Gastroesophageal sphincter (tissue), 3 donors: Measurements from ENCODE around the gene CECR2.

Source experiments
- EP300 ChIP-seq: sonication (generic); formaldehyde crosslinking; IDR thresholded peaks from one replicate; pipeline ENCODE4 v1.6.1; 2017; ENCODE audit warnings: antibody characterized with exemption, mild to moderate bottlenecking
- TF ChIP-seq, protein P1 (sequence below), 4 experiments: fragments of 200-600 bp in 2 of 4; fragments of 450-650 bp in 2 of 4; sonication (generic) in 1 of 4; IDR thresholded peaks; one replicate each; pipeline ENCODE4 v1.5.1; 2017 to 2019; ENCODE audit warnings: antibody characterized with exemption in 4 of 4, mild to moderate bottlenecking in 2 of 4, moderate library complexity in 2 of 4

GRCh38 chr22:17537155-17537554, 167.9 kb downstream of the CECR2 start:
- TF ChIP-seq, protein P1, sequence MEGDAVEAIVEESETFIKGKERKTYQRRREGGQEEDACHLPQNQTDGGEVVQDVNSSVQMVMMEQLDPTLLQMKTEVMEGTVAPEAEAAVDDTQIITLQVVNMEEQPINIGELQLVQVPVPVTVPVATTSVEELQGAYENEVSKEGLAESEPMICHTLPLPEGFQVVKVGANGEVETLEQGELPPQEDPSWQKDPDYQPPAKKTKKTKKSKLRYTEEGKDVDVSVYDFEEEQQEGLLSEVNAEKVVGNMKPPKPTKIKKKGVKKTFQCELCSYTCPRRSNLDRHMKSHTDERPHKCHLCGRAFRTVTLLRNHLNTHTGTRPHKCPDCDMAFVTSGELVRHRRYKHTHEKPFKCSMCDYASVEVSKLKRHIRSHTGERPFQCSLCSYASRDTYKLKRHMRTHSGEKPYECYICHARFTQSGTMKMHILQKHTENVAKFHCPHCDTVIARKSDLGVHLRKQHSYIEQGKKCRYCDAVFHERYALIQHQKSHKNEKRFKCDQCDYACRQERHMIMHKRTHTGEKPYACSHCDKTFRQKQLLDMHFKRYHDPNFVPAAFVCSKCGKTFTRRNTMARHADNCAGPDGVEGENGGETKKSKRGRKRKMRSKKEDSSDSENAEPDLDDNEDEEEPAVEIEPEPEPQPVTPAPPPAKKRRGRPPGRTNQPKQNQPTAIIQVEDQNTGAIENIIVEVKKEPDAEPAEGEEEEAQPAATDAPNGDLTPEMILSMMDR (IDR thresholded peaks at IDR 0.05): no peak
- no peak for TF ChIP-seq EP300
